HFF-Myc (cell line): ENCODE results near the gene NFKBIE.

Experiments
- DNase-seq: peaks from one replicate; pipeline ENCODE4 v3.0.0-alpha.2; 2011; ENCODE audit warnings: low read depth; ENCODE audit errors: extremely low read depth
- H3K4me3 ChIP-seq: replicated peaks from 2 replicates; pipeline ENCODE4 v1.5.1; 2011; ENCODE audit warnings: low read depth, mild to moderate bottlenecking, control low read depth, low read length
- CTCF ChIP-seq: IDR thresholded peaks from 2 replicates; pipeline ENCODE4 v1.5.1; 2012; ENCODE audit warnings: mild to moderate bottlenecking, low read depth, low read length, control low read depth; ENCODE audit errors: missing control alignments

The NFKBIE gene

GRCh38 chr6:44221291-44221960 lies 43.9 kb downstream of the NFKBIE start:
- TF ChIP-seq CTCF, result peak; percentile 86
- no peak overlapping the region for H3K4me3 ChIP-seq
- peak; percentile 66 for DNase-seq

GRCh38 chr6:44220913-44221290 lies 44.4 kb downstream of the NFKBIE start:
- no peak for DNase-seq
- no peak overlapping the region for H3K4me3 ChIP-seq
- no peak for TF ChIP-seq CTCF

- no peak for TF ChIP-seq CTCF
- no peak for DNase-seq
- peak overlapping the region; percentile 20; the same call in 1 of the 2 replicates for H3K4me3 ChIP-seq
Measured at GRCh38 chr6:44219815-44220784, 45.3 kb downstream of the NFKBIE start.

- TF ChIP-seq CTCF, result no peak
- DNase-seq, result no peak
- peak overlapping the region; percentile 37 for H3K4me3 ChIP-seq
Measured at GRCh38 chr6:44219053-44219814, 46.1 kb downstream of the NFKBIE start.

- TF ChIP-seq CTCF, result no peak
- no peak for DNase-seq
- H3K4me3 ChIP-seq, result no peak overlapping the region
Measured at GRCh38 chr6:44217332-44218143, 47.8 kb downstream of the NFKBIE start.
